Stomach smooth muscle (tissue), 2 donors: ENCODE results near the gene FOXR2.

ENCODE experiments used
- H3K27ac ChIP-seq: one replicate; pipeline ENCODE4 v1.7.0; 2013; ENCODE audit warnings: mild to moderate bottlenecking, low read length, inconsistent platforms
- H3K27me3 ChIP-seq, 2 donors: one replicate each; pipeline ENCODE4 v1.7.0; 2013; ENCODE audit warnings: low read length in 2 of 2; ENCODE audit not compliant: insufficient read depth in 2 of 2, control insufficient read depth in 1 of 2
- H3K36me3 ChIP-seq, 2 donors: one replicate each; pipeline ENCODE4 v1.7.0; 2013; ENCODE audit warnings: low read length in 2 of 2; ENCODE audit not compliant: control insufficient read depth in 2 of 2, insufficient read depth in 2 of 2
- H3K4me1 ChIP-seq: one replicate; pipeline ENCODE4 v1.7.0; 2013; ENCODE audit warnings: low read length; ENCODE audit not compliant: control insufficient read depth, insufficient read depth
- H3K4me3 ChIP-seq, 2 donors: one replicate each; pipeline ENCODE4 v1.7.0; 2013; ENCODE audit warnings: low read length in 2 of 2
- H3K9ac ChIP-seq, 2 donors: one replicate each; pipeline ENCODE4 v1.7.0; 2013; ENCODE audit warnings: low read length in 2 of 2, mild to moderate bottlenecking in 1 of 2
- H3K9me3 ChIP-seq, 2 donors: one replicate each; pipeline ENCODE4 v1.7.0; 2013; ENCODE audit warnings: low read length in 2 of 2; ENCODE audit not compliant: control insufficient read depth in 2 of 2
- donor health status: healthy.
- donor health status: Pancreatic carcinoma.

The FOXR2 gene

GRCh38 chrX:55623100-55623499 is at the start of gene FOXR2:
Gene FOXR2 (plus strand): TSS chrX:55623400. CDS start chrX:55623712, 312 bp downstream.
- H3K27me3 ChIP-seq: peaks cover 0 to 6% of the 10 kb centered on the region in 2 donors
- no peak within 1 kb of the TSS for H3K9ac ChIP-seq
- no peak within 1 kb of the TSS for H3K27ac ChIP-seq
- H3K4me3 ChIP-seq: peak within 1 kb of the TSS in 1 of 2 donors; percentile 9
- no peaks in the 10 kb centered on the region for H3K36me3 ChIP-seq
- no peaks in the 10 kb centered on the region for H3K4me1 ChIP-seq
- no peaks in the 10 kb centered on the region for H3K9me3 ChIP-seq

- H3K4me1 ChIP-seq: no peaks in the 10 kb centered on the region
- no peaks in the 10 kb centered on the region for H3K9me3 ChIP-seq
- H3K36me3 ChIP-seq: no peaks in the 10 kb centered on the region
- no peak overlapping the region for H3K9ac ChIP-seq
- no peak overlapping the region for H3K4me3 ChIP-seq
- no peaks in the 10 kb centered on the region for H3K27me3 ChIP-seq
- no peak overlapping the region for H3K27ac ChIP-seq
Observed at GRCh38 chrX:55579115-55579514, 44.1 kb upstream of the FOXR2 start.

- no peaks in the 10 kb centered on the region for H3K27me3 ChIP-seq
- H3K4me3 ChIP-seq: no peak overlapping the region
- no peaks in the 10 kb centered on the region for H3K9me3 ChIP-seq
- no peaks in the 10 kb centered on the region for H3K4me1 ChIP-seq
- H3K36me3 ChIP-seq: no peaks in the 10 kb centered on the region
- H3K9ac ChIP-seq: no peak overlapping the region
- no peak overlapping the region for H3K27ac ChIP-seq
Observed at GRCh38 chrX:55582447-55582846, 40.8 kb upstream of the FOXR2 start.

GRCh38 chrX:55593296-55593695 is 29.9 kb upstream of the FOXR2 start:
- no peak overlapping the region for H3K27ac ChIP-seq
- no peak overlapping the region for H3K9ac ChIP-seq
- H3K4me1 ChIP-seq: no peaks in the 10 kb centered on the region
- H3K36me3 ChIP-seq: no peaks in the 10 kb centered on the region
- no peaks in the 10 kb centered on the region for H3K27me3 ChIP-seq
- H3K4me3 ChIP-seq: no peak overlapping the region
- no peaks in the 10 kb centered on the region for H3K9me3 ChIP-seq

- H3K4me1 ChIP-seq: no peaks in the 10 kb centered on the region
Observed at GRCh38 chrX:55593756-55594257, 29.4 kb upstream of the FOXR2 start.

GRCh38 chrX:55598333-55598732 is 24.9 kb upstream of the FOXR2 start:
- no peaks in the 10 kb centered on the region for H3K27me3 ChIP-seq
- H3K9ac ChIP-seq: no peak overlapping the region
- H3K36me3 ChIP-seq: no peaks in the 10 kb centered on the region
- no peak overlapping the region for H3K4me3 ChIP-seq
- H3K4me1 ChIP-seq: no peaks in the 10 kb centered on the region
- H3K27ac ChIP-seq: no peak overlapping the region
- no peaks in the 10 kb centered on the region for H3K9me3 ChIP-seq

More at GRCh38 chrX:55593756-55594257, 29.4 kb upstream of the FOXR2 start:
- Histone ChIP-seq H3K9ac (no peak overlapping the region), H3K27me3 (no peaks in the 10 kb centered on the region), H3K27ac (no peak overlapping the region), H3K9me3 (no peaks in the 10 kb centered on the region), H3K36me3 (no peaks in the 10 kb centered on the region), H3K4me3 (no peak overlapping the region)

GRCh38 chrX:55619547-55619946 is 3.7 kb upstream of the FOXR2 start:
- Histone ChIP-seq H3K27ac (no peak overlapping the region), H3K36me3 (no peaks in the 10 kb centered on the region), H3K9ac (no peak overlapping the region), H3K4me1 (no peaks in the 10 kb centered on the region), H3K27me3 (peaks cover 0 to 4% of the 10 kb centered on the region in 2 donors), H3K4me3 (no peak overlapping the region), H3K9me3 (no peaks in the 10 kb centered on the region)

- Histone ChIP-seq H3K27ac (no peak overlapping the region), H3K9ac (no peak overlapping the region), H3K36me3 (no peaks in the 10 kb centered on the region), H3K27me3 (peaks cover 0 to 6% of the 10 kb centered on the region in 2 donors), H3K9me3 (no peaks in the 10 kb centered on the region), H3K4me1 (no peaks in the 10 kb centered on the region), H3K4me3 (peak overlapping the region in 1 of 2 donors; percentile 9)
Observed at GRCh38 chrX:55624403-55624802, 1.2 kb downstream of the FOXR2 start.

GRCh38 chrX:55636109-55636508 is 12.9 kb downstream of the FOXR2 start:
- Histone ChIP-seq H3K9ac (no peak overlapping the region), H3K4me1 (no peaks in the 10 kb centered on the region), H3K27me3 (peaks cover 0 to 9% of the 10 kb centered on the region in 2 donors), H3K4me3 (no peak overlapping the region), H3K27ac (no peak overlapping the region), H3K9me3 (no peaks in the 10 kb centered on the region), H3K36me3 (no peaks in the 10 kb centered on the region)

GRCh38 chrX:55638933-55639332 is 15.7 kb downstream of the FOXR2 start:
- Histone ChIP-seq H3K27ac (no peak overlapping the region), H3K9me3 (no peaks in the 10 kb centered on the region), H3K4me3 (no peak overlapping the region), H3K9ac (no peak overlapping the region), H3K36me3 (no peaks in the 10 kb centered on the region), H3K27me3 (peaks cover 0 to 9% of the 10 kb centered on the region in 2 donors), H3K4me1 (no peaks in the 10 kb centered on the region)

- H3K9me3 ChIP-seq: no peaks in the 10 kb centered on the region
- no peak overlapping the region for H3K27ac ChIP-seq
- no peaks in the 10 kb centered on the region for H3K36me3 ChIP-seq
- H3K27me3 ChIP-seq: peaks cover 0 to 12% of the 10 kb centered on the region in 2 donors
- no peak overlapping the region for H3K9ac ChIP-seq
- H3K4me1 ChIP-seq: no peaks in the 10 kb centered on the region
- H3K4me3 ChIP-seq: no peak overlapping the region
Observed at GRCh38 chrX:55640854-55641253, 17.7 kb downstream of the FOXR2 start.
